Fibroblast of the conjunctiva (primary cell): ENCODE data around the gene HOXA10.

ENCODE experiments used
- DNase-seq: peaks from one replicate; pipeline ENCODE4 v3.0.0-alpha.2; 2010; ENCODE audit warnings: low read depth

The HOXA10 gene

GRCh38 chr7:27189997-27190748 lies 16.1 kb upstream of the HOXA10 start:
- no peak for DNase-seq

GRCh38 chr7:27189295-27189996 lies 15.3 kb upstream of the HOXA10 start:
- no peak for DNase-seq

- DNase-seq = no peak
These were observed 14.5 kb upstream of the HOXA10 start for GRCh38 chr7:27188386-27189294.

GRCh38 chr7:27187475-27188385 lies 13.6 kb upstream of the HOXA10 start:
- no peak for DNase-seq

GRCh38 chr7:27186668-27187474 lies 12.8 kb upstream of the HOXA10 start:
- no peak for DNase-seq

- DNase-seq = no peak
These were observed 11.9 kb upstream of the HOXA10 start for GRCh38 chr7:27185854-27186667.

GRCh38 chr7:27185013-27185853 lies 11.1 kb upstream of the HOXA10 start, which contains the start of gene HOXA11:
TSS of gene HOXA11 (minus strand) at chr7:27185232. CDS start at chr7:27185144, 88 bp downstream.
- no peak for DNase-seq

GRCh38 chr7:27184337-27185012 lies 10.4 kb upstream of the HOXA10 start:
- no peak for DNase-seq

GRCh38 chr7:27183682-27184336 lies 9.7 kb upstream of the HOXA10 start:
- DNase-seq = no peak

GRCh38 chr7:27182861-27183681 lies 9.0 kb upstream of the HOXA10 start:
- no peak for DNase-seq

GRCh38 chr7:27182285-27182841 lies 8.2 kb upstream of the HOXA10 start:
- DNase-seq = no peak

- no peak for DNase-seq
These were observed 7.7 kb upstream of the HOXA10 start for GRCh38 chr7:27181795-27182275.

GRCh38 chr7:27180431-27181420 lies 6.6 kb upstream of the HOXA10 start:
- DNase-seq = no peak

- DNase-seq = peak; percentile 8
These were observed 5.6 kb upstream of the HOXA10 start for GRCh38 chr7:27179503-27180430.
